Measurements from ENCODE around the gene TMEM213.

- no peak for TF ChIP-seq CTCF (IDR thresholded peaks at IDR 0.05)
- no peak for TF ChIP-seq REST (IDR thresholded peaks at IDR 0.05; ENCODE audit: insufficient read depth in 1 of 2, low read depth in 2 of 2, low read length in 1 of 2)
These were observed 12.0 kb upstream of the TMEM213 start for GRCh38 chr7:138785587-138786437.
